Measurements from ENCODE around the gene LAMA2. TPM values are rescaled to one million over a fixed set of nuclear protein-coding genes. Genes with fewer than 3 reads are reported as not detected.

Gene LAMA2
- total RNA-seq, 1 experiment from 2014 or later: 4.2 TPM

GRCh38 chr6:129022011-129022553 is 139.1 kb downstream of the LAMA2 start:
- no peak overlapping the region for H3K9ac ChIP-seq (ENCODE audit: extremely low read depth, insufficient read length, low read length)
- DNase-seq: no peak
- no peak overlapping the region for H2AK5ac ChIP-seq (ENCODE audit: insufficient read length, low read length)
- Mint-ChIP-seq H3K4me3 (no peak overlapping the region), H3K27me3 (ENCODE audit: low read depth) (no peaks in the 10 kb centered on the region; the same call in 1 of the 2 replicates), H3K27ac (no peak overlapping the region), H3K9me3 (peaks cover 3% of the 10 kb centered on the region in 2 experiments; a peak in 2 of 5 replicates), H3K36me3 (ENCODE audit: insufficient read depth in 1 of 3, low read depth in 3 of 3) (no peaks in the 10 kb centered on the region; a peak in 2 of 7 replicates), H3K4me1 (peaks cover 3 to 4% of the 10 kb centered on the region in 2 experiments; a peak in 2 of 4 replicates)
- no peaks in the 10 kb centered on the region for H3K79me2 ChIP-seq (ENCODE audit: insufficient read depth, low read length)
- WGBS (ENCODE audit: extremely low coverage, insufficient read length, low lambda C conversion rate): no CpG with 5 or more reads among the region's 6 CpGs
- no peaks in the 10 kb centered on the region for H3K23me2 ChIP-seq (ENCODE audit: insufficient read length, low read depth, low read length, poor library complexity, severe bottlenecking)
- no peak overlapping the region for H2AFZ ChIP-seq (ENCODE audit: low read length)
- no peaks in the 10 kb centered on the region for H3K4me1 ChIP-seq (ENCODE audit: insufficient read depth, low read length)
- no peak overlapping the region for H2BK12ac ChIP-seq (ENCODE audit: insufficient read length, low read depth, low read length)
- H3T11ph ChIP-seq (ENCODE audit: low read length): no peak overlapping the region
- no peak overlapping the region for H3K23ac ChIP-seq (ENCODE audit: insufficient read length, low read depth, low read length)
- H4K8ac ChIP-seq (replicated peaks; ENCODE audit: insufficient read length, low read depth, low read length): no peak overlapping the region
- no peak overlapping the region for H2BK5ac ChIP-seq (ENCODE audit: insufficient read length, low read length)
- no peaks in the 10 kb centered on the region for H3K9me3 ChIP-seq (ENCODE audit: control insufficient read depth, low read depth, low read length)
- H2BK120ac ChIP-seq (ENCODE audit: low read depth, low read length, poor library complexity, severe bottlenecking): no peak overlapping the region
- H2BK20ac ChIP-seq (ENCODE audit: low read depth, low read length, poor library complexity, severe bottlenecking): no peak overlapping the region
- H3K4ac ChIP-seq (ENCODE audit: low read depth, low read length): no peak overlapping the region
- H3K27ac ChIP-seq (ENCODE audit: insufficient read length, low read depth, low read length): no peak overlapping the region
- H3K18ac ChIP-seq (ENCODE audit: insufficient read length, low read depth, low read length): no peak overlapping the region
- no peak overlapping the region for H4K5ac ChIP-seq (ENCODE audit: insufficient read length, low read depth, low read length)
- H3K56ac ChIP-seq (ENCODE audit: insufficient read length, low read depth, low read length): no peak overlapping the region
- H3K14ac ChIP-seq (ENCODE audit: insufficient read depth, low read length): no peak overlapping the region
- no peak overlapping the region for H4K91ac ChIP-seq (ENCODE audit: insufficient read length, low read depth, low read length)
- TF ChIP-seq, protein P1, sequence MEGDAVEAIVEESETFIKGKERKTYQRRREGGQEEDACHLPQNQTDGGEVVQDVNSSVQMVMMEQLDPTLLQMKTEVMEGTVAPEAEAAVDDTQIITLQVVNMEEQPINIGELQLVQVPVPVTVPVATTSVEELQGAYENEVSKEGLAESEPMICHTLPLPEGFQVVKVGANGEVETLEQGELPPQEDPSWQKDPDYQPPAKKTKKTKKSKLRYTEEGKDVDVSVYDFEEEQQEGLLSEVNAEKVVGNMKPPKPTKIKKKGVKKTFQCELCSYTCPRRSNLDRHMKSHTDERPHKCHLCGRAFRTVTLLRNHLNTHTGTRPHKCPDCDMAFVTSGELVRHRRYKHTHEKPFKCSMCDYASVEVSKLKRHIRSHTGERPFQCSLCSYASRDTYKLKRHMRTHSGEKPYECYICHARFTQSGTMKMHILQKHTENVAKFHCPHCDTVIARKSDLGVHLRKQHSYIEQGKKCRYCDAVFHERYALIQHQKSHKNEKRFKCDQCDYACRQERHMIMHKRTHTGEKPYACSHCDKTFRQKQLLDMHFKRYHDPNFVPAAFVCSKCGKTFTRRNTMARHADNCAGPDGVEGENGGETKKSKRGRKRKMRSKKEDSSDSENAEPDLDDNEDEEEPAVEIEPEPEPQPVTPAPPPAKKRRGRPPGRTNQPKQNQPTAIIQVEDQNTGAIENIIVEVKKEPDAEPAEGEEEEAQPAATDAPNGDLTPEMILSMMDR (conservative IDR thresholded peaks at IDR 0.05): no peak
- H3K79me1 ChIP-seq (ENCODE audit: insufficient read depth, low read depth, low read length, poor library complexity, severe bottlenecking): no peaks in the 10 kb centered on the region
- H2BK15ac ChIP-seq (ENCODE audit: low read depth, low read length): no peak overlapping the region
- H3K4me2 ChIP-seq (ENCODE audit: insufficient read depth, insufficient read length, low read length): no peak overlapping the region
- no peaks in the 10 kb centered on the region for H4K20me1 ChIP-seq (ENCODE audit: control insufficient read depth, insufficient read depth, insufficient read length)
- no peaks in the 10 kb centered on the region for H3K27me3 ChIP-seq (ENCODE audit: insufficient read depth, low read length)
